ACHN (cell line): ENCODE data around the gene LIPJ.

Experiments used
- DNase-seq: peaks from one replicate; pipeline ENCODE4 v3.0.0-alpha.2; 2015
- in situ Hi-C: cut with HindIII; loops from 2 replicates; pipeline ENCODE4 v1.10.0; 2017; ENCODE audit warnings: low sequenced_read_pairs, low pct_ligation_motif_present, low pct_unique_long_range_greater_than_20kb

LIPJ gene

DNA sequence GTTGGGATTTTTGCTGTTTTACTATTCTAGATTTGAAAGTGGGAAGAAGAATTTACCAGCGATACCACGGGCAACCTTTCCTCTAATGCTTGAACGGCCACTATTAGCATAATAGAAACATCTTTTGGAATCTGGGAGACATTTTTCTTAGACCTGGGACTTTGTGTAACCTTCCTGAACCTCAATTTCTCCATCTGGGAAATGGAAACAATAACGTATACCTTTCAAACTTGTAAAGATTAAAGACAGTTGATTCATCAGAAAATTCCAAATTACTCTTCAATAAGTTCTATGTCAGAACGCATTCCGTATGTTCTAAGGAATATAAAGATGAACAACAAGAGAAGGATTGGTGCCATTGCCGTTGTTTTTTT lies 3.0 kb upstream of the LIPJ start:
- no peak for DNase-seq
- in situ Hi-C loops, result no loop called here

DNA sequence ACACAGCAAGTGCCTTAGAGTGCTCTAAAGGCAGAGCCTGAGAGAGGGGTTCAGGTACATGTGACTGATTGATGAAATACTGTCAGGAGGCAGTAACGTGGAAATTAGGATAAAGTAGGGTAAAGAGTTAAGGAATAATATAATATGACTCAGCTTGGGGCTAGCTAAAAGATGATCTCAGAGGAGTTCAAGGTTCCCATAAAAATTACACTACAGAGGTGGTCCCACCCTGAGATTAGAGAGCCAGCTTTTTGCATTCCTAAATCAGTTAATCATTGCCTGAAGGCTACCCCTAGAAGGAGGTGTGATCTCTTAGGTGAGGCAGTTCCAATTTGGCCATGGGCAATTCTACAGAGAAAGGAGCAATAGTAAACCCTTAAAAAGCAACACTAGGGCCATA lies 5.8 kb downstream of the LIPJ start:
- in situ Hi-C loops, result no loop called here
- no peak for DNase-seq

DNA sequence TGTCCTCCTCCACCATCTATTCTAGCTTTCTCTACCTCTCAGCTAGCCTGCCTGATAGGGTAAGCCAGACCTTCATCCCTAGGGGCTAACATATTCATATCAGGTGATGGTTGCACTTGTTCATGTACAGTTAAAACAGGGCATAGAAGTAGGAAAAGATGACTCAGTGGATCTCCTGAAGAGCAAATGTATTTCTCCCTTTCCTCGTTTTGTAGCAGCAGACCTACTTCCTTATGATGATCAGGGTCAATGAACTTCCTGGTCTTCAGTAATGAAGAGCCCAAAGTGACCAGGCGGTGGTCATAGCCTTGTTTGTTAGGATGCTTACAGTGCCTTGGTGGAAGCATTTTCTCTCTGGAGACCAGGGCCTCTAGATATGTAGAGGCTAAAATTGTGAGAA lies 6.3 kb downstream of the LIPJ start:
- in situ Hi-C loops, result no loop called here
- no peak for DNase-seq

DNA sequence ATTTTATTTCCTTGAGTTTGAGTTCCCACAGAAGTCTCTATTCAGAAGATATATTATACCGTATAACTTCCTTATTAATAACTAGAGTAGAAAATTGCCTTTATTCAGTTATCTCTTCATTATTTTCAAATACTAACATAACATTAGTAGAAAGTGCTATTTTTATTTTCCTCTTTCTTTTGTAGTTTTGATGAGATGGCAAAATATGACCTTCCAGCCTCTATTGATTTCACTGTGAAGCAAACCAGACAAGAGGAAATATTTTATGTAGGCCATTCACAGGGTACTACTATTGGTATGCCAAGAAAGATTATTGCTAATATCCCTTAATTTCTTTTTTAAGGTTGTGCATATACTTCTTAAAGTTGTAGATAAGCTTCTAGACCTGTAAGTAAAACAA lies 7.9 kb downstream of the LIPJ start:
- in situ Hi-C loops, result no loop called here
- no peak for DNase-seq

DNA sequence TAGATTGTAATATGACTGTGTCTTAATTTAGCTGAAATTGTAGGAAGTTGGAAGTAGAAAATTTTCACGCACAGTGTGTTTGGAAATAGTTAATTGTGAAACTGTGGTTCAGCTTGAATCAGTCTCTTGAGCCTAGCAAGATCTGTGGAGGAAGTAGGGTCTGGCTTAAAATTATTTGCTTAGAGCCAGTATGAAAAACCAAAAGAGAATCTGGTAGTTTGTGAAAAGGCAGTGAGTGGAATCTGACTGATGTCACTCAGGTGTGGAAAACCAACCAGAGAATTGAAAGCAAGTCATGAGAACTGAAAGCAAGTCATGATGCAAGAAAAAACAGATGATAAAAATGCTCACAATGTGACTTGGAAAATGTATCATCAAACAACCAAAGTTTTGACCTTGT lies 11.5 kb downstream of the LIPJ start:
- in situ Hi-C loops, result no loop called here
- DNase-seq, result no peak

DNA sequence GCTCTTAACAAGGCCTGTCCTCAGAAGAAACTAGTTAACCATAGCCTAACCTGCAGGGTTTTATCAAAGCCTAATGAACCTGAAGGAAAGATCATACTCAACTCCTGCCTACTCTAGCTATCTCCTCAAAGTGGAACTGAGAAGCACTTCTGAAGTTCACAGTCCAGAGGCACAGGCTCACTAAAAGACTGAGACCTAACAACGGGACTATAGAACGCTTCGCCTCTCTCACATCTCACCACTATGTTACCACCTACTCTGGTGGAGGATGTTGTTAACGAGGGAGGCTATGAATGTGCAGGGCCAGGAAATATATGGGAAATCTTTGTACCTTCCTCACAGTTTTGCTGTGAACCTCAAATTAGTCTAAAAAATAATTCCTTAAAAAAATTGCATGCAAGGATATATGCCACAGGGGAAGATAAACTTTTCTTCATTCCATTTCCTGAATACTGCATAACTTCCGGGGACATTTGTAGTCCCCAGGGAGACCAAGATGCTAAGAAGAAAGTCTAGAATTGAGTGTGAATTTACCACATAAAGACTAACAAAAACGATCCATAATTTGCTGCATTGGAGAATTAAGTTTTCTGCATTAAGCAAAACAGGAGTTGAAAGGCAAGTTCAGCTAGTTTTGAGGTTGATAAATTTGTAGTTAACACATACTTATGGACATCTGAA lies 21.6 kb downstream of the LIPJ start:
- in situ Hi-C loops, result no loop called here
- no peak for DNase-seq

DNA sequence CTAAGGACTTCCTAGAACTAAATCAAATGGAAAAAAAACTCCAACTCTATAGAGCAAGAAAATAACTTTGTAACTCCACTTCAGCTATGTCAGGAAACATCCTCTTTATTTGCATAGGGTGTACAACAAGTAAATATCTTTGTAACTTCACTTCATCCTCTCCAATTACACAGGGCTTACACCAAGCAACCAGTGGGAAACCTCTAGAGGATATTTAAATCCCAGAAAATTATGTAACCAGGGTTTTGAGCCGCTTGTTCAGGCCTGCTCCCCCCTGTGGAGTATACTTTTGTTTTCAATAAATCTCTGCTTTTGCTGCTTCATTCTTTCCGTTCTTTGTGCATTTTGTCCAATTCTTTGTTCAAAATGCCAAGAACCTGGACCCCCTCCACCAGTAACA lies 22.2 kb downstream of the LIPJ start:
- DNase-seq, result no peak
- in situ Hi-C loops, result no loop called here

DNA sequence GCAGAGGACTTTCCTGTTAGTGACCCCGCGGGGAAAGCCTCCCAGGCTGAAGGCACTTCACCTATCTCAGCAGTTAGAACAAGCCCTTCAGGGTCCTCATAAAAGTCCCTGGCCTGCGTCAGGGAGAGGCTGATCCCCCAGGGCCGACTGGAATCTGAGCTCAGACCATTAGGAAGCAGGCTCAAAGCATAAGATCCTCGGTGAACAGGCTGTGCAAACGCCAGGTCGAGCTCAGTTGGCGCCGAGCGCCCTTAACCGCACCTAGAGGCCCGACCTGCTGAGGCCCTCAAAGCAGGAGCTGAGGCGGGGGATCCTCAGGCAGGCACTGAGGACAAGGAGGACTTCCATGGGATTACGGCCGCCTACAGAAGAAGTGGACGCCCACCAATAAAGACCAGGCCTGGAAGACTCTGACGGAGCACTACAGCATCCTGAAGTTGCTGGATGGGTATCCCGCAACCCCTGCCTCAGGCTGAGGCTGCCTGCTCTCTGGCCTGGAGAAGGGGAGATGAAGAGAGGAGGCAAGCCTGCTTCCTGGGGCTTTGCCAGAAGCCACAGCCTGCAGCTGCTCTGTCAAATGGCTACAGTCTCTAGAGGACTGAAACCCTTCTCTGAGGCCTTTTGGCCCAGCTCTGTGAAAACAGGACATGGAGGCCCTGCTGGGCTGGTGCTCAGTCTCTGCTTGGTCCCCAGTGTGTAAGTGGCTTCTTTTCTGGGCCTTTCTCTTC lies 29.9 kb downstream of the LIPJ start:
- in situ Hi-C loops, result no loop called here
- DNase-seq, result no peak

DNA sequence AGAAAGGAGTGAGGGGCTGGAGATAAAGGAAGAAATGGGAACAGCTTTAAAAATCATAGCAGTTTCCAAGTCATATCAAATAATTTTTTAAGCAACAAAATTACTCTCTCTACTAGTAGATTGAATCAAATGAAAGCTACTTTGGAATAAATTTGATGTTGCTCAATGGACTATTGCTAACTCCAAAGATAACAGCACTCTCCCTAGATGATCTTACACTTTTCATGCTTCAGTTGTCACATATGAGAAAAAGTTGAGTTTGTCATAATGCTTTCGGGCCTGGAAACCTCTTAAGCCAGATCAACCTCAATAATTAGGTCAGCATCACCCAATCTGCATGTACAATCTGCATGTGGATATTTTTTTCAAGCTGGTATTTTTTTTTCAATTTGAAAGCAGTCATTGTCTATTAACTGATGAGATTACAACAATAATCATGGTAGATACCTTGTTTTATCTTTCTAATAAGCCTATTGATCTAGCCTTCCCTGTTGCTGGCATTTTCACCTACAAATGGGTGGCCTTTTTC lies 31.3 kb downstream of the LIPJ start:
- in situ Hi-C loops, result no loop called here
- no peak for DNase-seq

DNA sequence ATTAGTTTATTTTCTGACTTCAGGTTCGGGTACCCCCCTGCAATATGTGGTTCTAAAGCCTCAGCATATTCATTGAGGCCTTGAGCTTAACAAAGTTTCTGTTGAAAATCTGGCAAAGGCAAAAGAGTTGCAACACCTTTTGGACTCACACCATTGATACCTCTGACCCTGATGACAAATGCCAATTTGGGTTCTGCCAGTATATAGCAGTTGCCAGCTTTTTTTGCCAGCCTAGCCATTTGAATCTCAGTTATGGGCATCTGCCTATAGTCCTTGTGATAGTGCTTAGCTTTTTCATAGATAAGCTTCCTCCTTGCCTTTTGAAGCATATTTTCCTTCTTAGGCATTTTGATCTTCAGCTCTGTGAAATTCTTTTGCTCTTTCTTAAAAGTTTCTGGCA lies 31.9 kb downstream of the LIPJ start:
- no peak for DNase-seq

DNA sequence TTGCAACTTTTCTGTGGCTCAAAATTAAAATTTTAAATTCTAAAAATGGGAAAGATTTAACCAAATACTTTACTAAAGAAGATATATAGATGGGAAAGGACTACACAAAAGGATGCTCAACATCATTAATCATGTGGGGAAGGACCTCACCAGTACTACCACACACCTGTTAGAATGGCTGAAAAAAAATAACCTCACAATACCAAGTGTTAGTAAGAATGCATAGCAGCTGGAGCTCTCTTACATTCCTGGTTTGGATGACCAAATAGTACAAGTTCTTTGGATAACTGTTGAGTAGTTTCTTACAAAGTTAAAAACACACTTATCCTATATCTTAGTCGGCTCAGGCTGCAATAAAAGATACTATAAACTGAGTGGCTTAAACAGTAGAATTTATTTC lies 33.9 kb downstream of the LIPJ start:
- in situ Hi-C loops, result no loop called here

More for the DNA sequence above, 31.9 kb downstream of the LIPJ start:
- in situ Hi-C loops, result no loop called here

DNA sequence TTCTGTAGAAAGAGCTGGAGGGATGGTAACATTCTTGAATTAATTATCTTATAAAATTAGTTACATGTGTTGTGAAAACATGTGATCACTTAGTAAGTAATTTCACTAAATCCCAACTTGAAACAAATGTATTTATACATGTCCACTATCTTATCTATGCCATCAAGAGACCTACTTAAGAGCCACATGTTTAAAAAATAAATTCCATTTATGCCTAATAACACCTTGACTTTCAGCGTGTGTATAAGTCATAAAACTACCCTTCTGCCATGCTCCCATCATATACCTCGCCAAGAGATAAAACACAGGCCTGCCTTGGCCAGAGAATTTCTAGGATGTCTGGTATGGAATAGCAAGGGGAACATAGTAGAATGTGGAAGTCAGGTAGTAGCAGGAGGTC lies 37.3 kb downstream of the LIPJ start:
- in situ Hi-C loops, result no loop called here

More for the DNA sequence above, 33.9 kb downstream of the LIPJ start:
- DNase-seq, result no peak

DNA sequence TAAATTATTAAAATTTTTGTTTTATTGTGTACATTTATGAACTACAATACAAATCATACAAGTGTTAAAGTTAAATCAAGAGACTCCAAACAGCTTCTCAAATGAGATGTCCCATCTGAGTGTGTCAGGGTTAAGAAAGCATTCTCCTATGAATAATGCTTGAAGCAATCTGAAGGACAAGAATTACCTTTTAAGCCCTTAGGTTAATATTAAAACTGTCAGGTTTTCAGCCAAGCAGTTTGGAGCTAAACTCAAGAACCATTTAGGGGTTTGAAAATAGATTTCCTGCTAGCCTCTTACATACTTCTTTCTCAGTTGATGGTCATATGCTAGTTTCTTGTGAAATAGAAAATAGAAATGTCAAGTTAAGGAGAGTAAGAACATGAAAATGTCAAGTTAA lies 38.3 kb downstream of the LIPJ start:
- DNase-seq, result peak; percentile 4
- in situ Hi-C loops, result no loop called here

More for the DNA sequence above, 37.3 kb downstream of the LIPJ start:
- DNase-seq, result no peak

DNA sequence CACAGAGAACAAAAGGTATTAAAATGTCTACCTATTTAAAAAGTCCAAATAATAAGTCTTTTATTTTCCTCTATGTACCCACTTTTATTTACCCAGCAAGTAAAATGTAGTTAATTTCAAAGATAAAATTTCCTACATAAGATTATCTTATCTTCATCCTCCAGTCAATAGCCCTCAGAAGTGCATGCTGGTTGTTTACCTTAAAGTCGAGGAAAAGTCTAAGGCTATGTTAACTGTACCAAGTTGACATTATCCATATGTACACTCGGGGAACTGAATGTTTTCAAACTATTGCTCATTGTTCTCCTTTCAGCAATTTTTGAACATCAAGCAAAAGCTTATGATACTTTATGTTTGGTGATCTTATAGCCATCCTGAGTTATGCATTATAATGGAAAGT lies 53.6 kb downstream of the LIPJ start:
- DNase-seq, result no peak
- in situ Hi-C loops, result no loop called here

DNA sequence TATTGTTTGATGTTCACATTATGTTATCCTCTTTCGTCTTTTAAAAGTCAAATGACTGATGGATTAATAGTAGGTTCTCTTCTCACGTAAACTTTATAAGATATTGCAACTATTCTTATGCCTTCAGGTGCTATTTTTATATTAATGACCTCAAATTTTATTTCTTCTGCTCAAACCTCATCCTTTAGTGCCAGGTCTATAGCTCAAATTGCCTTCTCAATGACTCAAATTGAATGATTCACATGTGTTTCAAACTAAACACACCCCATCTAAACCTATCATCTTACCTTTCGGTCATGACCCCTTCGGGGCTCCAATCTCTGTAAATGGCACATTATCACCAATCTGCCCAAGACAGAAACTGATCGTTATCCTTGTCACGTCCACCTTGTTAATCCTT lies 55.6 kb downstream of the LIPJ start:
- in situ Hi-C loops, result no loop called here
- DNase-seq, result no peak

DNA sequence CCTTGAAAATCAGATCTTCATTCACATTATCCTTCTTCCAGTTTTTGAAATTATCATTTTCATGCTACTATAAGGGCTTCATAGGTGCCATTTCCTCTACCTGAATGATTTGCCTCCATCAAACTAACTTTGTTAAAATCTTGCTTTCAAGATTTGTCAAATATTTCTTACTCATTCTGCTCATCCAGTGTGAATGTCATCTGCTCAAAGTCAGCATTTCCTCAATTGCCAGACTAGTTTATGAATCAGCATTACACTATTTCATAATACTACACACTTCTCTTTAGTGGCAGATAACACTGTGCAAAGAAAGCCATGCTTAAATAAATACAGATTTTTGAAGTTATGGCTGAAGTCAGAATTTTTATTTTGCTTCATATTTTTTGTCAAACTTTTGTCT lies 56.4 kb downstream of the LIPJ start:
- no peak for DNase-seq
- in situ Hi-C loops, result no loop called here

DNA sequence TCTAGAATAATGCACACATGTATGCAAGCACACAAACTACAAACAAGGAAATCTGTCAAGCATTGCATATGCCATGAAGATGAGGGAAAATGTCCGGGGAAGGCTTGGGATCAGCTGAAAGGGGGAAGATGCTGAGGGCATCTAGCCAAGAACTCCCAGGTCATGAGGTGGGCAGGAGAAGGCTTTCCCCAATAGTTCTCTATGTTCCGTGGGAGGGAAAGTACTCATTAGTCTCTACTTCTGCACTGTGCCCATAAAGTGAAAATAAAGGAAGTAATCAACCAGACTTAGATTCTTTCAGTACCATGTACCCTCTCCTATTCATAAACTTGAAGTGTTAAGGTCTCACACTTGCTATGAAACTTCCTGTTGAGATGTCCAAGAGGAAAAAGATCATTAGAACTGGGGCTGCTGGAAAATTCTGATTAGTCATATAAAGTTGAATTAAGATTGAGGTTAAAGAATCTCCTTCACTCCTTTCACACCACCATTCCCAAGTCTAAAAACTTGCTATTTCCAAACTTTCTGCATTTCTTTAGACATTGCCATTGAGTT lies 60.6 kb downstream of the LIPJ start:
- DNase-seq, result no peak
- in situ Hi-C loops, result no loop called here

DNA sequence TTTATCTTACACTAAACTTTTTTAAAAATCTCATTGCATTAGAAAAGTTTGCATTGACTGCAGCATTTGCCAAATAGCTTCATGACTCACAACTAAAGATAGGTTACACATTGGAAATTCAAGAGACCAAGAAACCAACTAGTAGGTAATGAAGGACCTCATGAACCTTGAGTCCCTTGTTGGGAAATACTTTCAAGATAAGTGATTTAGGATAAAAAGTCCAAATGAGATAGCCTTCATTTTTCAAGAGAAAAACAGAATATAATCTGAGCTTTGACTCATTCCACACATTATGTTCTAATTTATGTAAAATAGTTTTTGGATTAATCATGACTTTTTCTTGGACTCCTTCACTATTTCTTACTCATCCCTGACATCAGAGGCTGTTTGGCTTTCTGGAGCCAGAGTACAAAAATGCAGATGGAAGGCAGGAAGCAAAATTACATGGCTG lies 64.6 kb downstream of the LIPJ start:
- peak; percentile 83 for DNase-seq
- in situ Hi-C loops, result no loop called here

DNA sequence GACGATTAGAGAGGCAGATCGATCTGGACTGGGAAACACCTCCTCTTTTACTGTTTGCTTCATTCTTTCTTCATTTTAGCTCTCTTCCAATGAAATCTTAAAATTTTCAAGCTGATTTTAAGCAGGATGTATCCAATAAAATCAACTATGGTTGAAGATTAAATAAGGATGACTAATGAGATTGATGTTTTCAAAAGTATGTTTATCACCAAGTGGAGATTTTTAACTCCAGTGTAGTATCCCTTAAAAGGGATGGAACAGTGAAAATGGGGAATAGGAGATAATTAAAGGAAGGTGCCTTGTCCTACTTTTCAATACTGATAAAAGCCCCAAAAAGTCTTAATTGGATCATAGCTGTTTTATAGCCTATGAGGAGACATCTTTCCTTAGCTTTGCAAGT lies 66.1 kb downstream of the LIPJ start:
- no peak for DNase-seq
- in situ Hi-C loops, result no loop called here
